ENCODE results near the gene JAZF1. TPM values are rescaled to one million over a fixed set of nuclear protein-coding genes. Genes with fewer than 3 reads are reported as not detected.

The JAZF1 gene
- total RNA-seq, 1 donor from 2014 or later = 36.1 TPM

DNA sequence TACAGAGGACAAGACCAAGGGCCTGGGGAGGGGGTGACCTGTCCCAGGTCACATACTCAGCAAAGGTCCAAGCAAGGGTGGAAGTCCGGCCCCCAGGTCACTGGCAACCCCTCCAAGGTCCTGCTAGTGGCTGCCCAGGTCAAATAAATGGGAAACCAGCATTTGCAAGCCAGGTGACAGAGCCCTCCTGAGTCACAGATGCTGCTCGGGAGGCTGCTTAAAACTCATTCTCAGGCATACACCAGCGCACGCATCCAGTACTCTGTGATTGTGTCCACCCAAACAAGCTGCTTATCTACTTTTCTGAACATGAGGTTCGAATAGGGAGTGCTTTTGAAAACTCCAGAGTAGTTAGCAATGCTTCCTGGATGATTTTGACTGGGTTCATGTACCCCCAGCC is 310.0 kb downstream of the JAZF1 start:
- Histone ChIP-seq H3K36me3 (no peaks in the 10 kb centered on the region), H3K9me3 (no peaks in the 10 kb centered on the region), H3K4me1 (peaks cover 41% of the 10 kb centered on the region), H3K27ac (no peak overlapping the region), H3K27me3 (no peaks in the 10 kb centered on the region), H3K4me3 (no peak overlapping the region)
- no peak for DNase-seq (ENCODE audit: extremely low spot score in 2 of 2)
- TF ChIP-seq POLR2AphosphoS5 (IDR thresholded peaks at IDR 0.05; ENCODE audit: insufficient read depth in 1 of 2, low read depth in 1 of 2) (no peak), POLR2A (IDR thresholded peaks at IDR 0.05) (no peak)
- TF ChIP-seq, protein P1, sequence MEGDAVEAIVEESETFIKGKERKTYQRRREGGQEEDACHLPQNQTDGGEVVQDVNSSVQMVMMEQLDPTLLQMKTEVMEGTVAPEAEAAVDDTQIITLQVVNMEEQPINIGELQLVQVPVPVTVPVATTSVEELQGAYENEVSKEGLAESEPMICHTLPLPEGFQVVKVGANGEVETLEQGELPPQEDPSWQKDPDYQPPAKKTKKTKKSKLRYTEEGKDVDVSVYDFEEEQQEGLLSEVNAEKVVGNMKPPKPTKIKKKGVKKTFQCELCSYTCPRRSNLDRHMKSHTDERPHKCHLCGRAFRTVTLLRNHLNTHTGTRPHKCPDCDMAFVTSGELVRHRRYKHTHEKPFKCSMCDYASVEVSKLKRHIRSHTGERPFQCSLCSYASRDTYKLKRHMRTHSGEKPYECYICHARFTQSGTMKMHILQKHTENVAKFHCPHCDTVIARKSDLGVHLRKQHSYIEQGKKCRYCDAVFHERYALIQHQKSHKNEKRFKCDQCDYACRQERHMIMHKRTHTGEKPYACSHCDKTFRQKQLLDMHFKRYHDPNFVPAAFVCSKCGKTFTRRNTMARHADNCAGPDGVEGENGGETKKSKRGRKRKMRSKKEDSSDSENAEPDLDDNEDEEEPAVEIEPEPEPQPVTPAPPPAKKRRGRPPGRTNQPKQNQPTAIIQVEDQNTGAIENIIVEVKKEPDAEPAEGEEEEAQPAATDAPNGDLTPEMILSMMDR (IDR thresholded peaks at IDR 0.05) = no peak
- intact Hi-C loops (cut with DNase I) = no loop called here

DNA sequence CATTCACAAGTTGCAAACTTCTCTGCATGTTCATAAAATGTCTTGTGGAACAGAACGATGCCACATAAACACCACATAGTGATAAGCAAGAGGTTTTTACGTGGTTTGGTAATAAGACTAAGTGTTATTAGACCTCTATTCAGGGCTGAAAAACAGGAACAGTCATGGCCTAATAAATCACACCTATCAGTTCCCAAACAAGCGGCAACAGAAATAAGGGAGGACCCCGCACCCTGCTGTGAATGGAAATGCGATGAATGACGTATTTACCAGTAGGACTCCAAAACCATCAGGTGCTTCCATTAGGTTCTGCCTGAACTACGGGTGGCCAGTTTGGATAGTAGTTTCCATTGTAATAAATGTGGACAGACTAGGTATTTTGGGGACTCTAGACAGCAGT is 311.5 kb downstream of the JAZF1 start:
- intact Hi-C loops (cut with DNase I) = no loop called here
- Histone ChIP-seq H3K27ac (no peak overlapping the region), H3K9me3 (no peaks in the 10 kb centered on the region), H3K36me3 (no peaks in the 10 kb centered on the region), H3K4me1 (peaks cover 26% of the 10 kb centered on the region), H3K27me3 (no peaks in the 10 kb centered on the region), H3K4me3 (no peak overlapping the region)
- TF ChIP-seq POLR2A (IDR thresholded peaks at IDR 0.05) = no peak
- DNase-seq (ENCODE audit: extremely low spot score in 2 of 2) = no peak

GRCh38 chr7:27868131-27868550 is 312.5 kb downstream of the JAZF1 start:
- H3K9me3 ChIP-seq = no peaks in the 10 kb centered on the region
- H3K4me3 ChIP-seq = no peak overlapping the region
- intact Hi-C loops (cut with DNase I) = no loop called here
- TF ChIP-seq, protein P1 (IDR thresholded peaks at IDR 0.05) = no peak
- TF ChIP-seq POLR2A (IDR thresholded peaks at IDR 0.05) = no peak
- peak in 1 of 2 donors; percentile 11 for TF ChIP-seq POLR2AphosphoS5 (IDR thresholded peaks at IDR 0.05; ENCODE audit: insufficient read depth in 1 of 2, low read depth in 1 of 2)
- peaks cover 19% of the 10 kb centered on the region for H3K4me1 ChIP-seq
- peak overlapping the region; percentile 8 for H3K27ac ChIP-seq
- H3K27me3 ChIP-seq = no peaks in the 10 kb centered on the region
- no peak for DNase-seq (ENCODE audit: extremely low spot score in 2 of 2)
- H3K36me3 ChIP-seq = no peaks in the 10 kb centered on the region

GRCh38 chr7:27866828-27867672 is 313.5 kb downstream of the JAZF1 start:
- TF ChIP-seq POLR2A (IDR thresholded peaks at IDR 0.05) = no peak
- no peak for TF ChIP-seq POLR2AphosphoS5 (IDR thresholded peaks at IDR 0.05; ENCODE audit: insufficient read depth in 1 of 2, low read depth in 1 of 2)
- TF ChIP-seq, protein P1 (IDR thresholded peaks at IDR 0.05) = no peak

GRCh38 chr7:27866256-27866655 is 314.3 kb downstream of the JAZF1 start:
- no peaks in the 10 kb centered on the region for H3K27me3 ChIP-seq
- no peak overlapping the region for H3K27ac ChIP-seq
- no peak for DNase-seq (ENCODE audit: extremely low spot score in 2 of 2)
- peaks cover 16% of the 10 kb centered on the region for H3K4me1 ChIP-seq
- no peak for TF ChIP-seq POLR2AphosphoS5 (IDR thresholded peaks at IDR 0.05; ENCODE audit: insufficient read depth in 1 of 2, low read depth in 1 of 2)
- TF ChIP-seq POLR2A (IDR thresholded peaks at IDR 0.05) = no peak
- TF ChIP-seq, protein P1 (IDR thresholded peaks at IDR 0.05) = no peak
- no peaks in the 10 kb centered on the region for H3K9me3 ChIP-seq
- no peaks in the 10 kb centered on the region for H3K36me3 ChIP-seq
- H3K4me3 ChIP-seq = no peak overlapping the region
- intact Hi-C loops (cut with DNase I) = no loop called here

More at GRCh38 chr7:27866828-27867672, 313.5 kb downstream of the JAZF1 start:
- intact Hi-C loops (cut with DNase I) = no loop called here
- Histone ChIP-seq H3K27me3 (no peaks in the 10 kb centered on the region), H3K9me3 (no peaks in the 10 kb centered on the region), H3K27ac (peak overlapping the region; percentile 8), H3K4me1 (peaks cover 16% of the 10 kb centered on the region), H3K4me3 (no peak overlapping the region), H3K36me3 (no peaks in the 10 kb centered on the region)
- no peak for DNase-seq (ENCODE audit: extremely low spot score in 2 of 2)
